Ovary (tissue), 9 donors: ENCODE results near the gene RBBP8NL. TPM values are rescaled to one million over a fixed set of nuclear protein-coding genes. Genes with fewer than 3 reads are reported as not detected.

Experiments
- DNase-seq, 5 donors: peaks; one replicate each; pipeline ENCODE4 v3.0.0-alpha.2; 2019 to 2020
- H3K27ac ChIP-seq, 2 donors: fragments of 200-600 bp; one replicate each; pipeline versions ENCODE4 v1.5.1 to v1.8.0; 2019 to 2022
- H3K27me3 ChIP-seq: fragments of 200-600 bp; one replicate; pipeline ENCODE4 v1.8.0; 2022
- H3K36me3 ChIP-seq: fragments of 200-600 bp; sonication (generic); one replicate; pipeline ENCODE4 v1.5.1; 2019
- H3K4me1 ChIP-seq: one replicate; pipeline ENCODE4 v1.8.1; 2013; ENCODE audit warnings: mild to moderate bottlenecking, moderate library complexity; ENCODE audit not compliant: insufficient read depth
- H3K4me3 ChIP-seq: fragments of 200-600 bp; sonication (generic); one replicate; pipeline ENCODE4 v1.5.1; 2017
- H3K9me3 ChIP-seq, 2 donors: fragments of 200-600 bp in 1 of 2; sonication (generic) in 1 of 2; one replicate each; pipeline versions ENCODE4 v1.5.1 to v1.8.1; 2013 to 2019; ENCODE audit warnings: mild to moderate bottlenecking in 1 of 2, moderate library complexity in 1 of 2
- CTCF ChIP-seq, 3 donors: fragments of 450-650 bp in 2 of 3; fragments of 200-600 bp in 1 of 3; IDR thresholded peaks; one replicate each; pipeline versions ENCODE4 v1.5.1 to v1.8.0; 2016 to 2022; ENCODE audit warnings: antibody characterized with exemption in 3 of 3, mild to moderate bottlenecking in 1 of 3
- EP300 ChIP-seq: sonication (generic); formaldehyde crosslinking; IDR thresholded peaks from one replicate; pipeline ENCODE4 v1.6.1; 2017; ENCODE audit warnings: antibody characterized with exemption
- POLR2A ChIP-seq: fragments of 450-650 bp; IDR thresholded peaks from one replicate; pipeline ENCODE4 v1.6.1; 2017; ENCODE audit warnings: antibody characterized with exemption, mild to moderate bottlenecking, moderate library complexity
- WGBS, 3 donors: extraction: QIAGEN DNeasy Blood & Tissue Kit in 1 of 3; methylation state at CpG; one replicate each; pipeline versions ENCODE4 v1.1.5 to v1.1.7; 2013 to 2017; 5-methylcytosine and 5-hydroxymethylcytosine counted together
- intact Hi-C, 4 donors: fragments of 100-400 bp; cut with DNase I; formaldehyde crosslinking; loops; one replicate each; pipeline versions ENCODE4 v1.11.0 to v1.15.1; 2022 to 2023
- polyA plus RNA-seq, 2 donors: library from polyadenylated mRNA; stranded (reverse); fragments of 200-250 nt in 1 of 2; fragments of 350-450 nt in 1 of 2; fragmentation: Illumina TruSeq in 1 of 2; extraction: RNeasy Lipid Tissue Mini Kit (QIAGEN cat#74804) in 1 of 2; gene quantifications; one replicate each; pipeline ENCODE4 v1.2.3, GENCODE V29; 2013 to 2014
- total RNA-seq, 7 donors: library from RNA; depleted of rRNA in 2 of 7; stranded (reverse); fragments of >200 nt in 2 of 7; fragmentation: NEBNext Ultra II Directional in 3 of 7; extraction: Animal tissue kit (Norgen Biotek cat#: 25700) in 3 of 7; gene quantifications; one replicate each; pipeline versions ENCODE4 v1.1.0 to v1.2.4, GENCODE V29; 2016 to 2023
- donor health status: DM: no; HTN: no; CAD: no; lungs with moderate emphysema.
- donor health status: DM: no; HTN: no; CAD: no.
- donor health status: Bipolar disorder and iron deficiency.
- donor health status: DM: yes; HTN: yes; CAD: no.
- donor health status: DM: no; HTN: no; CAD: no.
- donor health status: DM: yes; HTN: yes; CAD: no.

RBBP8NL gene
- total and polyA plus RNA-seq, 9 donors, result 0.32 to 0.46 TPM; not detected in 7

- H3K27me3 ChIP-seq, result no peaks in the 10 kb centered on the region
- no peak for DNase-seq
- WGBS, 3 donors, result 76 to 83% (median 78%) methylated on average over 21 to 22 of the region's 22 CpGs
- H3K27ac ChIP-seq, result no peak overlapping the region
- intact Hi-C loops, result loop anchor here in 1 of 4 donors (10.0 kb wide), 1 partner anchor 792 kb away; no protein-coding TSS in a partner anchor
- TF ChIP-seq EP300, result no peak
- TF ChIP-seq CTCF (IDR thresholded peaks at IDR 0.05), result no peak
- TF ChIP-seq POLR2A, result no peak
- H3K9me3 ChIP-seq, result no peaks in the 10 kb centered on the region
- peaks cover 4% of the 10 kb centered on the region for H3K4me1 ChIP-seq
- no peaks in the 10 kb centered on the region for H3K36me3 ChIP-seq
- no peak overlapping the region for H3K4me3 ChIP-seq
These were observed 14.9 kb downstream of the RBBP8NL start for GRCh38 chr20:62412194-62413024.

GRCh38 chr20:62411479-62412193 is 15.7 kb downstream of the RBBP8NL start:
- no peaks in the 10 kb centered on the region for H3K36me3 ChIP-seq
- H3K9me3 ChIP-seq, result no peaks in the 10 kb centered on the region
- intact Hi-C loops, result loop anchor here in 1 of 4 donors (10.0 kb wide), 1 partner anchor 793 kb away; no protein-coding TSS in a partner anchor
- peaks cover 5% of the 10 kb centered on the region for H3K4me1 ChIP-seq
- WGBS, 3 donors, result 66 to 80% (median 67%) methylated on average over 23 to 24 of the region's 24 CpGs
- DNase-seq, result no peak
- H3K27ac ChIP-seq, result no peak overlapping the region
- TF ChIP-seq CTCF (IDR thresholded peaks at IDR 0.05), result no peak
- no peak for TF ChIP-seq EP300
- no peak for TF ChIP-seq POLR2A
- H3K27me3 ChIP-seq, result no peaks in the 10 kb centered on the region
- no peak overlapping the region for H3K4me3 ChIP-seq

GRCh38 chr20:62410746-62411478 is 16.4 kb downstream of the RBBP8NL start:
- H3K4me3 ChIP-seq, result no peak overlapping the region
- H3K27ac ChIP-seq, result no peak overlapping the region
- no peaks in the 10 kb centered on the region for H3K27me3 ChIP-seq
- DNase-seq, result no peak
- no peaks in the 10 kb centered on the region for H3K36me3 ChIP-seq
- intact Hi-C loops, result loop anchor here in 1 of 4 donors (10.0 kb wide), 1 partner anchor 794 kb away; no protein-coding TSS in a partner anchor
- H3K4me1 ChIP-seq, result peaks cover 8% of the 10 kb centered on the region
- H3K9me3 ChIP-seq, result no peaks in the 10 kb centered on the region
- TF ChIP-seq POLR2A (no peak), CTCF (IDR thresholded peaks at IDR 0.05) (no peak), EP300 (no peak)
- 76 to 92% (median 80%) methylated on average over 8 to 19 of the region's 19 CpGs for WGBS, 3 donors
